ENCODE measurements around the gene PLCD3. TPM values are rescaled to one million over a fixed set of nuclear protein-coding genes. Genes with fewer than 3 reads are reported as not detected.

The PLCD3 gene
- polyA plus RNA-seq, 1 donor (not counting 4 experiments of a cell fraction or from before 2014, with no cell fraction given), result 53.3 TPM

DNA sequence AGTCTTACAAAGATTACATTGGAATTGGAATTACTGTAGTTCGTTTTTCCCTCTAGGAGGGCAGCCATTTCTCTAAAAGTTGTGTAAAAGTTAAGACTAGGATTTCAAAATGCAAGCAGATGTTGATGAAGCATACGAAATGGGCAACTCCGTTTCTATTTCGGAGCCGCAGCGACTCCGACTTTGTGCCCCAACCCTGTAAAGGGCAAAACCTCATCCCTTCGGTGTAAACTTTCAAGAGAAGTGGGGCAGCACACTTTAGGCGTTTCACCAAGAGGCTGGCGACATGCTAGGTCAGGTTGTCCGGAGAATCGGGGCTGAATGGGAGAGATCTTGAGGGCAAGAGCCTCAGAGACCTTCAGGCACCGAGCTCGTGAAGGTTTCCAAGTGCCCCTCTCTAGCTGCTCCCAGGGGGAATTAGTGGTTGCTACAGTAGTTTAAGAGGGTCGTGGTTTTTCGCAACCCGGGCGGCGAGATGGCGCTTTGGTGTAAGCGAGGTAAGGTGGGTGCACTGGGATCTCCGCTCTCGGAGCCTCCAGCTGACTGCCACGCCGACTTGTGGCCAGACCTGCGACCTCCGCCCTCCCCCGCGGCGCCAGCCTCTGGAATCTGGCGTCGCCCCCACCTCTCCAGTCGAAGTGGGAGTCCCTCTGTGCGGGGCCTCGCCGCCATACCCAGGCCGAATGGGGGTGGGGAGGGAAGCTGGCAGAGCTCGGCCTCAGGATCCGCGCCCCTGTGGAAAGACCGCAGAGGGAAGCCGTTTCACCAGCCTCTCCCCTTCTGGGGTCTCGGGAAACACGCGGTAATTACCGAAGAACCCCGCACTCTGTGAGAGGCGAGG is 28.4 kb upstream of the PLCD3 start:
- no peak for FAIRE-seq
- no peak for DNase-seq (ENCODE audit: low read depth, low spot score)
- H3K4me2 ChIP-seq (ENCODE audit: control insufficient read depth, extremely low read depth, insufficient read depth, low read depth, low read length), result peak overlapping the region; percentile 98

DNA sequence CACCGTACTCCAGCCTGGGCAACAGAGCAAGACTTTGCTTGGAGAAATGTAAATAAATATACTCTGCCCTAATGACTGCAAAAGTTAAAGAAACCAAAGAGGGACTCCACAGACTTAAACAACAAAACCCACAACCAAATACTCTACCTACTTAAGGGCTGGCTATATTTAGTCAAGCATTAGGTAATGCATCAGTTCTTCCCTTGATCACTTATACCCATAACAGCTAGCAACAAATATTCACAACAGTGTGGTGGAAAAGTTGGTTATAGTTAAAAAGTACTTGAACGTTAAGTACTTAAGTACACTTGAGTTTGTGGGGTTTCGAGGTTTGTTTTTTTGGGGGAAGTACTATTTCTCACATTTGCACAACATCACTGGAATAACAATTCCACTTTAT is 23.9 kb upstream of the PLCD3 start:
- Histone ChIP-seq H3K36me3 (ENCODE audit: control insufficient read depth in 2 of 2, extremely low read depth in 1 of 2, insufficient read depth in 2 of 2, low read length in 2 of 2) (peaks cover 0 to 4% of the 10 kb centered on the region in 2 experiments), H3K27me3 (ENCODE audit: control insufficient read depth, extremely low read depth, insufficient read depth, low read length) (no peaks in the 10 kb centered on the region), H3K4me2 (ENCODE audit: control insufficient read depth, extremely low read depth, insufficient read depth, low read depth, low read length) (no peak overlapping the region), H3K79me2 (ENCODE audit: control insufficient read depth, insufficient read depth, low read length) (peaks cover 34% of the 10 kb centered on the region), H3K9ac (ENCODE audit: control insufficient read depth, extremely low read depth, insufficient read depth, low read length) (no peak overlapping the region), H3K9me3 (ENCODE audit: control insufficient read depth, low read depth, low read length) (no peaks in the 10 kb centered on the region), H2AFZ (ENCODE audit: control insufficient read depth, low read length) (no peak overlapping the region), H3K4me1 (ENCODE audit: control insufficient read depth, extremely low read depth, insufficient read depth, low read length) (peaks cover 11% of the 10 kb centered on the region), H3K9me1 (ENCODE audit: control insufficient read depth, extremely low read depth, insufficient read depth, low read length) (no peaks in the 10 kb centered on the region), H4K20me1 (ENCODE audit: control insufficient read depth, extremely low read depth, insufficient read depth, low read length) (peaks cover 6% of the 10 kb centered on the region), H3K4me3 (ENCODE audit: control insufficient read depth in 2 of 3, extremely low read depth in 1 of 3, insufficient read depth in 2 of 3, low read depth in 1 of 3, low read length in 3 of 3) (no peak overlapping the region), H3K27ac (ENCODE audit: control insufficient read depth, insufficient read depth, low read length) (no peak overlapping the region)
- FAIRE-seq, result no peak
- no peak for DNase-seq (ENCODE audit: low read depth, low spot score)
- TF ChIP-seq EZH2 (IDR thresholded peaks at IDR 0.05; ENCODE audit: low read length), result no peak
- TF ChIP-seq, protein P1, sequence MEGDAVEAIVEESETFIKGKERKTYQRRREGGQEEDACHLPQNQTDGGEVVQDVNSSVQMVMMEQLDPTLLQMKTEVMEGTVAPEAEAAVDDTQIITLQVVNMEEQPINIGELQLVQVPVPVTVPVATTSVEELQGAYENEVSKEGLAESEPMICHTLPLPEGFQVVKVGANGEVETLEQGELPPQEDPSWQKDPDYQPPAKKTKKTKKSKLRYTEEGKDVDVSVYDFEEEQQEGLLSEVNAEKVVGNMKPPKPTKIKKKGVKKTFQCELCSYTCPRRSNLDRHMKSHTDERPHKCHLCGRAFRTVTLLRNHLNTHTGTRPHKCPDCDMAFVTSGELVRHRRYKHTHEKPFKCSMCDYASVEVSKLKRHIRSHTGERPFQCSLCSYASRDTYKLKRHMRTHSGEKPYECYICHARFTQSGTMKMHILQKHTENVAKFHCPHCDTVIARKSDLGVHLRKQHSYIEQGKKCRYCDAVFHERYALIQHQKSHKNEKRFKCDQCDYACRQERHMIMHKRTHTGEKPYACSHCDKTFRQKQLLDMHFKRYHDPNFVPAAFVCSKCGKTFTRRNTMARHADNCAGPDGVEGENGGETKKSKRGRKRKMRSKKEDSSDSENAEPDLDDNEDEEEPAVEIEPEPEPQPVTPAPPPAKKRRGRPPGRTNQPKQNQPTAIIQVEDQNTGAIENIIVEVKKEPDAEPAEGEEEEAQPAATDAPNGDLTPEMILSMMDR (optimal IDR thresholded peaks at IDR 0.05 in 1 of 3, IDR thresholded peaks at IDR 0.05 in 1 of 3, conservative IDR thresholded peaks at IDR 0.05 in 1 of 3; ENCODE audit: extremely low read depth in 1 of 3, insufficient read depth in 2 of 3, low read length in 3 of 3), result no peak
- dilution Hi-C loops (cut with MboI; ENCODE audit: extremely low pct_ligation_motif_present, low sequenced_read_pairs), result no loop called here

More for the DNA sequence above, 28.4 kb upstream of the PLCD3 start:
- H3K9me1 ChIP-seq (ENCODE audit: control insufficient read depth, extremely low read depth, insufficient read depth, low read length), result no peaks in the 10 kb centered on the region
- peak overlapping the region; percentile 36 for H2AFZ ChIP-seq (ENCODE audit: control insufficient read depth, low read length)
- H3K4me1 ChIP-seq (ENCODE audit: control insufficient read depth, extremely low read depth, insufficient read depth, low read length), result peaks cover 11% of the 10 kb centered on the region
- H3K4me3 ChIP-seq (ENCODE audit: control insufficient read depth in 2 of 3, extremely low read depth in 1 of 3, insufficient read depth in 2 of 3, low read depth in 1 of 3, low read length in 3 of 3), result peak overlapping the region; percentile 98 to 100 (median 98)
- no peaks in the 10 kb centered on the region for H3K9me3 ChIP-seq (ENCODE audit: control insufficient read depth, low read depth, low read length)
- peaks cover 0 to 4% of the 10 kb centered on the region in 2 experiments for H3K36me3 ChIP-seq (ENCODE audit: control insufficient read depth in 2 of 2, extremely low read depth in 1 of 2, insufficient read depth in 2 of 2, low read length in 2 of 2)
- H3K27ac ChIP-seq (ENCODE audit: control insufficient read depth, insufficient read depth, low read length), result peak overlapping the region; percentile 99
- dilution Hi-C loops (cut with MboI; ENCODE audit: extremely low pct_ligation_motif_present, low sequenced_read_pairs), result no loop called here
- H4K20me1 ChIP-seq (ENCODE audit: control insufficient read depth, extremely low read depth, insufficient read depth, low read length), result no peaks in the 10 kb centered on the region
- H3K27me3 ChIP-seq (ENCODE audit: control insufficient read depth, extremely low read depth, insufficient read depth, low read length), result no peaks in the 10 kb centered on the region
- H3K79me2 ChIP-seq (ENCODE audit: control insufficient read depth, insufficient read depth, low read length), result peaks cover 27% of the 10 kb centered on the region
- H3K9ac ChIP-seq (ENCODE audit: control insufficient read depth, extremely low read depth, insufficient read depth, low read length), result peak overlapping the region; percentile 100
- TF ChIP-seq, protein P1 (optimal IDR thresholded peaks at IDR 0.05 in 1 of 3, IDR thresholded peaks at IDR 0.05 in 1 of 3, conservative IDR thresholded peaks at IDR 0.05 in 1 of 3; ENCODE audit: extremely low read depth in 1 of 3, insufficient read depth in 2 of 3, low read length in 3 of 3), result peak in 2 of 3 experiments; percentile 32 to 34
- no peak for TF ChIP-seq EZH2 (IDR thresholded peaks at IDR 0.05; ENCODE audit: low read length)
